Measurements from ENCODE around the gene NTPCR. TPM values are rescaled to one million over a fixed set of nuclear protein-coding genes. Genes with fewer than 3 reads are reported as not detected.

Gene NTPCR
- total RNA-seq, 2 experiments from 2014 or later: 8.5 to 9.3 TPM

GRCh38 chr1:232970508-232970907 lies 20.1 kb downstream of the NTPCR start:
- H3K4me1 Mint-ChIP-seq (ENCODE audit: low read depth): peaks cover 18% of the 10 kb centered on the region
- no peak overlapping the region for H3K4me3 ChIP-seq (ENCODE audit: low read length)
- H3K9me3 ChIP-seq (ENCODE audit: control insufficient read depth in 1 of 2, insufficient read depth in 1 of 2, low read length in 2 of 2): peaks cover 4 to 9% of the 10 kb centered on the region in 2 experiments
- no peak overlapping the region for H3K27ac Mint-ChIP-seq
- intact Hi-C loops (cut with DNase I, micrococcal nuclease): no loop called here
- no peaks in the 10 kb centered on the region for H3K27me3 ChIP-seq (ENCODE audit: control insufficient read depth in 1 of 2, insufficient read depth in 2 of 2, low read length in 2 of 2)
- H3K27me3 Mint-ChIP-seq: no peaks in the 10 kb centered on the region
- H3K36me3 ChIP-seq (ENCODE audit: insufficient read depth, low read length): peaks cover 61% of the 10 kb centered on the region
- no peak for DNase-seq
- TF ChIP-seq CTCF (IDR thresholded peaks at IDR 0.05): no peak
- peaks cover 17% of the 10 kb centered on the region for H3K9me3 Mint-ChIP-seq
- peaks cover 97% of the 10 kb centered on the region for H3K36me3 Mint-ChIP-seq (ENCODE audit: low read depth)
- no peak for ATAC-seq (ENCODE audit: poor library complexity)
- H3K4me1 ChIP-seq (ENCODE audit: insufficient read depth, low read length): peaks cover 1% of the 10 kb centered on the region
- ChIA-PET CTCF (no interaction called here), POLR2A (no interaction called here)
- no peak overlapping the region for H3K27ac ChIP-seq (ENCODE audit: low read depth in 1 of 2, low read length in 2 of 2)
- H3K4me3 Mint-ChIP-seq: no peak overlapping the region

GRCh38 chr1:232973652-232974611 lies 23.5 kb downstream of the NTPCR start:
- Mint-ChIP-seq H3K36me3 (ENCODE audit: low read depth) (peaks cover 89% of the 10 kb centered on the region), H3K27me3 (no peaks in the 10 kb centered on the region), H3K4me3 (no peak overlapping the region), H3K4me1 (ENCODE audit: low read depth) (peaks cover 21% of the 10 kb centered on the region), H3K9me3 (peaks cover 17% of the 10 kb centered on the region), H3K27ac (no peak overlapping the region)
- H3K9me3 ChIP-seq (ENCODE audit: control insufficient read depth in 1 of 2, insufficient read depth in 1 of 2, low read length in 2 of 2): peaks cover 4 to 9% of the 10 kb centered on the region in 2 experiments
- peaks cover 55% of the 10 kb centered on the region for H3K36me3 ChIP-seq (ENCODE audit: insufficient read depth, low read length)
- no peaks in the 10 kb centered on the region for H3K27me3 ChIP-seq (ENCODE audit: control insufficient read depth in 1 of 2, insufficient read depth in 2 of 2, low read length in 2 of 2)
- TF ChIP-seq CTCF (IDR thresholded peaks at IDR 0.05): no peak
- no peak for ATAC-seq (ENCODE audit: poor library complexity)
- no peak for DNase-seq
- CTCF ChIA-PET: no interaction called here
- no peak overlapping the region for H3K4me3 ChIP-seq (ENCODE audit: low read length)
- POLR2A ChIA-PET: no interaction called here
- H3K27ac ChIP-seq (ENCODE audit: low read depth in 1 of 2, low read length in 2 of 2): no peak overlapping the region
- peaks cover 12% of the 10 kb centered on the region for H3K4me1 ChIP-seq (ENCODE audit: insufficient read depth, low read length)
- intact Hi-C loops (cut with DNase I, micrococcal nuclease): no loop called here

GRCh38 chr1:232974971-232975370 lies 24.6 kb downstream of the NTPCR start:
- peaks cover 79% of the 10 kb centered on the region for H3K36me3 Mint-ChIP-seq (ENCODE audit: low read depth)
- Histone ChIP-seq H3K27me3 (ENCODE audit: control insufficient read depth in 1 of 2, insufficient read depth in 2 of 2, low read length in 2 of 2) (no peaks in the 10 kb centered on the region), H3K27ac (ENCODE audit: low read depth in 1 of 2, low read length in 2 of 2) (no peak overlapping the region), H3K4me1 (ENCODE audit: insufficient read depth, low read length) (peaks cover 13% of the 10 kb centered on the region), H3K4me3 (ENCODE audit: low read length) (no peak overlapping the region), H3K9me3 (ENCODE audit: control insufficient read depth in 1 of 2, insufficient read depth in 1 of 2, low read length in 2 of 2) (peaks cover 4 to 9% of the 10 kb centered on the region in 2 experiments), H3K36me3 (ENCODE audit: insufficient read depth, low read length) (peaks cover 47% of the 10 kb centered on the region)
- H3K27ac Mint-ChIP-seq: no peak overlapping the region
- ChIA-PET POLR2A (no interaction called here), CTCF (no interaction called here)
- no peaks in the 10 kb centered on the region for H3K27me3 Mint-ChIP-seq
- no peak overlapping the region for H3K4me3 Mint-ChIP-seq
- no peak for TF ChIP-seq CTCF (IDR thresholded peaks at IDR 0.05)
- DNase-seq (no peak), ATAC-seq (ENCODE audit: poor library complexity) (no peak)
- H3K4me1 Mint-ChIP-seq (ENCODE audit: low read depth): peaks cover 19% of the 10 kb centered on the region
- intact Hi-C loops (cut with DNase I, micrococcal nuclease): no loop called here
- peaks cover 17% of the 10 kb centered on the region for H3K9me3 Mint-ChIP-seq
